Eye (tissue), 1 donor: ENCODE results near the gene TOX3.
A peak's percentile ranks its signal among the peaks of the same experiment; 100 is the strongest.

ENCODE experiments used
- DNase-seq: peaks from one replicate; pipeline ENCODE4 v3.0.0-alpha.2; 2015

The TOX3 gene

DNA sequence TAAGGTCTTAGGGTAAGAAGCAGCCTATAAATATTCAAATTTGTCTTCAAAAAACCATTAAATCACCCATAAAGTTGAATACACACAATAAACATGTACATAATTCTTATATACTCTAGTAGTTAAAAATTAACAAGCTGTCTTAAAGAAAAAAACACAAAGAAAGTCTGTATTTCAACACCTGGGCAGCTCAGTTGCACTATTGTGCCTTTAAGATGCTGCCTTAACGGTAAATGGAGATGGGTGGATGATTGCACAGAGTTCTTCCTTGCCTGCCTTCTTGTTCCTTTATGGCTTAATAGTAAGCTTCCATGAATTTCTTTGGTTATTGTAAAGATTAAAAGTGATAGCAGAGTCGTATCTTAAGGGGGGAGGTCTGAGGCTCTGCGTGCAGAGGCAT, 105.1 kb downstream of the TOX3 start:
- DNase-seq: no peak

GRCh38 chr16:52440248-52440647, 106.7 kb downstream of the TOX3 start:
- no peak for DNase-seq

DNA sequence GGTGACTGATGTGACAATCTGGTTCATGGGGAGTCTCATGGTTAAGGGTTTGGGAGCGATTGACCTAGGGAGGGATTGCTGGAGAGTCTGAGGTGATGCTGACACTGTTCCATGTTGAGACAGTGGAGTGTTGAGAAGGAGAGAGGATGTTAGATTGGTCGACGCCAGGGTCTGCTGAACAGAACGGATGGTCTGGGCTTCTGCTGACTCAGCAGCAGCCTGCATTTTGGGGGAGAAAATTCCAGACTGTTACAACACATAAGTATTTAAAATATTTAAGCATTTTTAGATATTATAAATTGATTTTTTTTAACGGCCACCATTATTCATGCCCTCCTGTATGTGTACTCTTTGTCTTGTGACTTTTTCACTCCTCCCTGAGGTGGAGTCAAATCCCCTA, 107.2 kb downstream of the TOX3 start:
- no peak for DNase-seq

GRCh38 chr16:52439171-52439701, 107.7 kb downstream of the TOX3 start:
- DNase-seq: peak; percentile 26

GRCh38 chr16:52437277-52437670, 109.7 kb downstream of the TOX3 start:
- DNase-seq: peak; percentile 77

DNA sequence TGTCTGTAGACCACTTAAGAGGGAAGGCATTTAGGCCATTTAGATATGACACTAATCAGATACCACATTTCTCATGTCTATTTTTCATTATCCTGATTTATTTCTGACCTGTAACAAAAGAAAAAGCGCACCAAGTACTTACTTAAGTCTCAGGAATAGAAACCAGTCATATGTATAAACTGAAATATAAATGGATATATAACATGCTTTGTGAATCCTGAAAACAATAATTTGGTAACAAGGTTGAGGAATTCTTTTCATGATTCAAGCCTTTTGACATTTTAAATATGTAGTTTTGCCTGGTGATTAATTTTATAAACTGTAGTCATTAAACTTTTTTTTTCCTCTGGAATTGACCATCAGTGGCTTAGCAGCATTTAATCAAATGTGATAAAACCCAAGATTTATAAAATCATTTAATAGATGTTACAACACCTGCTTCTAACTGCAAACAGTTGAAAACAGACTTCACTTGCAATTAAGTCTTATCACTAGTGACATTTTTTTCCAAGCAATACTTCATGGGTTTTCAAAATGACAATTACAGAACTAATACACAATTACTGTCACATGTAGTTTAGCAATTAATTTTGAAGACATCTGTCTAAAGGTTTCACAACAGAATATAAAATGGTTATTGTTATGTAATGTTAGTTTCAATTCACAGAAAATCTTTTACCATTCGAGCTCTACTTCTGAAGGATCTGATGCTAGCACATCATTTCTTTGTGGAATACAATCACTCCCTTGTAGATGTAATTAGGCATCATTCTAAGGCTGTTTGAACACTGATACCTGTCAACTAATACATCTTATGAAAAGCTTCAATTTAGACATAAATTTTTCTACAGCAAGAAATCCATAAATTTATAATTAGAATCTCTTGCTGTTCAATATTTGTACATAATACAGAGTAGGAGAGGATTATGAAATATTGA, 110.3 kb downstream of the TOX3 start:
- DNase-seq: peak; percentile 86

GRCh38 chr16:52434224-52434623, 112.7 kb downstream of the TOX3 start:
- no peak for DNase-seq

- no peak for DNase-seq
Measured at GRCh38 chr16:52433643-52434042, 113.3 kb downstream of the TOX3 start.

DNA sequence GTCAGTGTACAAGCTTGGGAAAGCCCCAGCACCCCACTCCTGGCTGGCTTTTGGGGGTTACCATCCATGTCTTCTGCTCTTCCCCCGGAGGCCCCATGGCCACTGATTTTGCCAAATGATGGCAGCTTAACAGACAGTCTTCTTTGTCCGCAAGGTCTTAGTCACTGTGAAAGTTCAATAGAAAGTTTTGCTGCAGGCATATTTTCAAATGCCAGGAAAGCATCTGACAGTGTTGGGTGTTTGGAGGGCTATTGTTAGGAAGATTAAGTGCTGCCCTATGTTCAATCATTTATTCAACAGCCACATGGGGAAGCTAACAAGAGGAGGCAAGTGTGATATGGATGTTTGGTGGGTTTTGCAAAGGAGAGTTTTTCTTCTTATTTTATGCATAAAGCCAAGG, 122.4 kb downstream of the TOX3 start:
- no peak for DNase-seq

DNA sequence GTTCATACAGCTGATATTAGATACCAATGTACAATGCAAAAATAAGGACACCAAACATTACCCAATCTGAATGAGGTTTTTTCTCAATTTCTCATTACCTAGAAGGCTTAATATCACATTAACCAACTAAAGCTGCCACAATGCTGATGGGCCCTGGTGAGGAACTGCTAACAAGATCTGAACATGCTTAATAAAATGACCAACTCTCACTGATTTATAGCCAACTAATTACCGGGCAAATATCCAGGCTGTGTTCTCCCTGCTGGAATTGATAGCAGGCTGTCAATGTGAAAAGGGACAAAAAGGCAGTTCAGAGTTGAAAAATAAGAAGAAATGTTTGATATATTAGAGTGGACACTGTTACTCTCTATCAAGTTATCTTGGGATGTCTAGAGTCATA, 124.6 kb downstream of the TOX3 start:
- no peak for DNase-seq

- no peak for DNase-seq
Measured at GRCh38 chr16:52418201-52418600, 128.7 kb downstream of the TOX3 start.

- no peak for DNase-seq
Measured at GRCh38 chr16:52416888-52417287, 130.1 kb downstream of the TOX3 start.

- no peak for DNase-seq
Measured at GRCh38 chr16:52411011-52411410, 135.9 kb downstream of the TOX3 start.

DNA sequence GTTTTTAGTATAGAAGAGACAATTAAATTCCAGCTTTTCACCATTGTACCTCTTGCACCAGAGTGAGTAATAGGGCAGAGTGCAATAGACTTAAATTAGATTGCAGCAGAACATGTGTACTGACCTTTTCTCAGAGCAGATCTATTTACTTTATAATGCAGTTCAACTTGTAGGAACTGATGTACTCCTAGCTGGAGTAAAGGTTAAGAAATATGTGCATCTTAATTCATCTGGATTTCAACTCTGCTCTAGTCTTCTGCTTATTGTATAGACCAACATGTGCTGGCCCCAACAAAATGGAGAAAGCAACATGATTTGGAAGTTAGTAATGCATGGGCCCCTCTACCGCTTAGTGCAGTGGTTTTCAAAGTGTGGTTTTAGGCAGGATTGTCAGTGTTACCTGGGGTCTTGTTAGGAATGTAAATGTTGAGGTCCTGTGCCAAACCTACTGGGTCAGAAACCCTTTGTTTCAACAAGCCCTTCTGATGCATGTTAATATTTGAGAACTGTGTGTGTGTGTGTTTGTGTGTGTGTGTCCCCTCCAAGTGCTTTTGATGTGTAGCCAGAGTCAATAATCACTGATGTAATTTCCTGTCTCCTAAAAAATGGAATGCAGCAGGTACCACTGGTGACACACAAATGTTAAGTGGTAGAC, 138.6 kb downstream of the TOX3 start:
- no peak for DNase-seq

- no peak for DNase-seq
Measured at GRCh38 chr16:52407778-52408177, 139.2 kb downstream of the TOX3 start.

- DNase-seq: no peak
Measured at GRCh38 chr16:52405441-52405840, 141.5 kb downstream of the TOX3 start.

DNA sequence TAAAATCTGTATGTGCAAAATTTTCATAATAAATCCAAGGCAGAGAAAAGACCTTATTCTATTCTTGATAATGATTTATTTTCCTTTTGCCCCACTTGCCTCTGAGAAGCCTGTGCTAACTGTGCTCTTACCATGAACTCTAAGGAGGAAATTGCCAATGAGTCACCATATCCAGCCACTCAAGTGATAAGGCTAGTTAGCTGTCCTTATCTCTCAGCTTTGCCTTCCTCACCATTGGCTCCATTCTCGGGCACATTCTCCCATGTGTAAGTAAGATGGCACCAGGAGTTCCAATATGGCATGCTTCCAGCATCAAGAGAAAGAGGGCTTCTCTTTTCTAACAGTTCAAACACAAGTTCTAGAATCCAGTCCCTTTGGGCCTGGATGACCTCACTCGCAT, 142.4 kb downstream of the TOX3 start:
- no peak for DNase-seq

- DNase-seq: no peak
Measured at GRCh38 chr16:52399116-52399515, 147.8 kb downstream of the TOX3 start.

- no peak for DNase-seq
Measured at GRCh38 chr16:52398491-52398960, 148.4 kb downstream of the TOX3 start.

DNA sequence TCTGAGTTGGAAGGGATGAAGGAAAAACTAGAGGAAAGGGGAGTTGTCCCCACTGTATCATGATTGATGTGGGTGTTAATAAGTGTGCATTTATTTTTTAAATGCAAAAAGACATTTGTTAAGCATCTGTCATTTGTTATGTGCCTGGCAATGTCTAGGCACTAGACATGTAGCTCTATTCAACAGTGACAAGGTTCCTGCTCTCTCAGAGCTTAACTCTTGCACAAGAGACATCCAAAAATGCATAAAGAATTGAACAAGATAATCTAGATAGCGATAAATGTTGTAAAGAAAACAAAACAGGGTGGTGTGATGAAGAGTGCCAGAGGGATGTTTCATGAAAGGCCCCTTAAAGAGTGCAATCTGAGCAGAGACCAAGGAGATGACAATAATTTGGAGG, 148.9 kb downstream of the TOX3 start:
- DNase-seq: no peak

DNA sequence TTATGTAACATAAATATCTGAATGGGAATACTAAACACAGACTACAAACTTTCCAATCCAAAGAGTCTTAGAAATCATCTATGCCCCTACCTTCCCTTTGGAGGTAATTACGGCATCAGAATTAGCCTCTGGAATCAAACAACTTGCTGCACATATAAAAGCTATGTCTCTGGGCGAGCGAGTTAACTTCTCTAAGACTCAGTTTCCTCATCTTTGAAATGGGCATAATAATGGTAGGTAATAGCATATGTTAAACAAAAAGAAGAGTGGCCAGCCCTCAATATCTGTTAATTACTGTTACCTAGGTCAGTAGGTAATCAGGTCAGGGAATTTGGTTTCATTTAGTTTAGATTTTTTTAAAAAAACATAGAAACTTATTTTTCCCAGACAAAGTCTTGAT, 153.5 kb downstream of the TOX3 start:
- DNase-seq: no peak

DNA sequence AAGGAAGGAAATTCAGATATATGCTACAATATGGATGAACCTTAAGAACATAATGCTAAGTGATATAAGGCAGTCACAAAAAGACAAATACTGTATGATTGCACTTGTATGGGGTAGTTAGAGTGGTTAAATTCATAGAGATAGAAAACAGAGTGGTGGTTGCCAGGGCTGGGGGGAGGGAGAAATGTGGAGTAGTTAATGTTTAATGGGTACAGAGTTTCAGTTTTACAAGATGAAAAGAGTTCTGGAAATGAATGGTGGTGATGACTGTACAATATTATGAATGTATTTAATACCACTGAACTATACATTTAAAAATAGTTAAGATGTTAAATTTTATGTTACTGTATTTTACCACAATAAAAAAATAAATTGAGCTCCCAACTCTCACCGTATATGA, 157.9 kb downstream of the TOX3 start:
- DNase-seq: no peak
